Activated CD4-positive, alpha-beta T cell treated with anti-CD3 and anti-CD28 coated beads, Interleukin-2, amount 10 ng/mL, durations not matched to agents 7 days and 5 days (primary cell): ENCODE results near the gene DNMBP. TPM values are rescaled to one million over a fixed set of nuclear protein-coding genes. Genes with fewer than 3 reads are reported as not detected.

ENCODE experiments used
- CTCF ChIA-PET: fragments of 350-600 bp; sonication (Branson Sonifier 250); formaldehyde crosslinking; loops from one replicate; lab custom pipeline; 2021; ENCODE audit warnings: antibody characterized with exemption; lab: Charles Lee
- POLR2A ChIA-PET: fragments of 350-600 bp; sonication (Branson Sonifier 250); formaldehyde crosslinking; loops from one replicate; lab custom pipeline; 2021; ENCODE audit warnings: antibody characterized with exemption; lab: Charles Lee
- DNase-seq: peaks from one replicate; pipeline ENCODE4 v3.0.0-alpha.2; 2020
- H3K27ac Mint-ChIP-seq: one replicate; pipeline ENCODE4 v1.8.0; 2021; ENCODE audit warnings: mild to moderate bottlenecking, moderate library complexity, mixed read lengths
- H3K27me3 Mint-ChIP-seq: one replicate; pipeline ENCODE4 v1.8.0; 2021; ENCODE audit warnings: mixed read lengths
- H3K36me3 Mint-ChIP-seq: one replicate; pipeline ENCODE4 v1.8.0; 2021; ENCODE audit warnings: low read depth, mixed read lengths
- H3K4me1 Mint-ChIP-seq: one replicate; pipeline ENCODE4 v1.8.0; 2021; ENCODE audit warnings: mixed read lengths
- H3K4me3 Mint-ChIP-seq: one replicate; pipeline ENCODE4 v1.8.0; 2021; ENCODE audit warnings: mild to moderate bottlenecking, moderate library complexity, mixed read lengths
- H3K9me3 Mint-ChIP-seq: one replicate; pipeline ENCODE4 v1.8.0; 2021; ENCODE audit warnings: mixed read lengths
- total RNA-seq, 2 experiments: library from RNA; stranded (reverse); gene quantifications; one replicate each; pipeline ENCODE4 v1.2.3, GENCODE V29; 2021

DNMBP gene
- total RNA-seq, 2 experiments from 2014 or later = 2.9 to 3.2 TPM

DNA sequence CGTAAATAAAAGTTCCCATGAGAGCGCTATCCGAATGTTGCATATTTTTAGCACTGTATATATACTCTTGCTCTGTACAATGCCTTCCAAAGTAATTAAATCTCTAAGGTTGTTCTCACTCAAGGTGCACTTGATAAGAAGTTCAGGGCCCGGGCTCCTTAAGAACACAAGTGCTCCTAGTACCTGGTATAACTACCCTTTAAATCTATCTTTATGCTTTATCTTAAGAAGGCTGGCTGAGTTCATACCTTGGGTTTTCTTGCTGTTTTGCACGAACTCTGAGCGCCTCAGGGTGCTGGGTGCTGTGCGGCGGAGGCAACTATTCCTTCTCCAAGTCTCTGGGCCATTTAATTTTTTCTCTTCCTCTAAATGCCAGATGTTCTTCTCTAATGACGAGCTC lies 80.4 kb downstream of the DNMBP start:
- Mint-ChIP-seq H3K27me3 (no peaks in the 10 kb centered on the region), H3K36me3 (no peaks in the 10 kb centered on the region), H3K9me3 (no peaks in the 10 kb centered on the region), H3K4me1 (peaks cover 12% of the 10 kb centered on the region), H3K4me3 (no peak overlapping the region), H3K27ac (no peak overlapping the region)
- ChIA-PET CTCF (interaction anchor here (1.0 kb wide), 1 partner anchor 11 kb away, joined by 4 read pairs; no protein-coding TSS in a partner anchor), POLR2A (no interaction called here)
- no peak for DNase-seq

GRCh38 chr10:99927721-99928280 lies 81.9 kb downstream of the DNMBP start:
- DNase-seq = no peak
- peaks cover 12% of the 10 kb centered on the region for H3K4me1 Mint-ChIP-seq
- H3K27me3 Mint-ChIP-seq = no peaks in the 10 kb centered on the region
- no peak overlapping the region for H3K27ac Mint-ChIP-seq
- ChIA-PET POLR2A (no interaction called here), CTCF (no interaction called here)
- H3K4me3 Mint-ChIP-seq = no peak overlapping the region
- H3K36me3 Mint-ChIP-seq = no peaks in the 10 kb centered on the region
- H3K9me3 Mint-ChIP-seq = no peaks in the 10 kb centered on the region

- Mint-ChIP-seq H3K9me3 (no peaks in the 10 kb centered on the region), H3K27ac (no peak overlapping the region), H3K4me1 (peaks cover 12% of the 10 kb centered on the region), H3K27me3 (no peaks in the 10 kb centered on the region), H3K36me3 (no peaks in the 10 kb centered on the region), H3K4me3 (no peak overlapping the region)
- ChIA-PET POLR2A (no interaction called here), CTCF (no interaction called here)
- no peak for DNase-seq
These were observed 82.6 kb downstream of the DNMBP start for GRCh38 chr10:99926925-99927720.

GRCh38 chr10:99924451-99925255 lies 85.1 kb downstream of the DNMBP start:
- no peaks in the 10 kb centered on the region for H3K27me3 Mint-ChIP-seq
- ChIA-PET POLR2A (no interaction called here), CTCF (interaction anchor here (0.6 to 1.6 kb wide), 2 partner anchors 16 to 88 kb away, joined by 3 to 4 read pairs; no protein-coding TSS in a partner anchor)

DNA sequence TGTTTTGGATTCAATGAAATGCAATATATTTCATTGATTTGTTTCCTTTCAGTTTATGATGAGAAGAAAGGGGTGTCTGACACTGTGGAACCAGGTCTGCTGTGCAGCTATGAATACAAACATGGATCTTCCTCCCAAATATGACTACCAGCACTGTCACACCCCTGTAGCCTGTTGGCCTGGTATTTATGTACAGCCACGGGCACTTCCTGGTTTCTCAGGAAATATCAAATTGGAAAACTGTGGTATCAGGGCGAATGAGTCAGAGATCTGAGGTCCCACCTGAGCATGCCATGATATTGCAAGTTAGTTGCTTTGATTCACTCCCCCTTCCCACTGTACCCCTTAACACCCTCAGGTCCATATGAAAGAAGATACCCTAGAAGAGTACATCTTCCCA lies 87.8 kb downstream of the DNMBP start:
- no peak overlapping the region for H3K27ac Mint-ChIP-seq
- DNase-seq = no peak
- no peaks in the 10 kb centered on the region for H3K36me3 Mint-ChIP-seq
- H3K27me3 Mint-ChIP-seq = no peaks in the 10 kb centered on the region
- CTCF ChIA-PET = interaction anchor here (0.7 kb wide), 2 partner anchors 93 to 345 kb away, joined by 3 to 4 read pairs; no protein-coding TSS in a partner anchor
- POLR2A ChIA-PET = no interaction called here
- peaks cover 5% of the 10 kb centered on the region for H3K4me1 Mint-ChIP-seq
- H3K9me3 Mint-ChIP-seq = no peaks in the 10 kb centered on the region
- no peak overlapping the region for H3K4me3 Mint-ChIP-seq

More at GRCh38 chr10:99924451-99925255, 85.1 kb downstream of the DNMBP start:
- no peak for DNase-seq
- Mint-ChIP-seq H3K9me3 (no peaks in the 10 kb centered on the region), H3K27ac (no peak overlapping the region), H3K4me3 (no peak overlapping the region), H3K4me1 (peaks cover 7% of the 10 kb centered on the region), H3K36me3 (no peaks in the 10 kb centered on the region)

DNA sequence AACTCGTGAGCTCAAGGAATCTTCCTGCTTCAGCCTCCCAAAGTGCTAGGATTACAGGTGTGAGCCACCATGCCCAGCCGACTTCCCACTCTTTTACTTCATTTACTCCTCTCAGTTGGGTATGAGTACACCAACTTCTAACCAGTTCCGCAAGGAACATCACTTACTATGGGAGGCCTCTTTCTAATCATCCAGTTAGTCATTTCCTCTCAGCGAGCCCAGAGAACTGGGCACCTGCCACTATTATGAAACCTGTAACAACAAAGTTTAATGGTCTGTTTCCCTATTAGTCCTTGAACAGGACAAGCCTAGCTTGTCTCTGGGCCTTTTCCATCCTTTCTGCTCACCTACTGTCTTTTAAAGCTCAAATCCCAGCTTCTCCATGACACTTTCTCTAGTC lies 88.8 kb downstream of the DNMBP start:
- H3K27me3 Mint-ChIP-seq = no peaks in the 10 kb centered on the region
- POLR2A ChIA-PET = no interaction called here
- no peak for DNase-seq
- no peak overlapping the region for H3K4me3 Mint-ChIP-seq
- H3K27ac Mint-ChIP-seq = no peak overlapping the region
- no peaks in the 10 kb centered on the region for H3K36me3 Mint-ChIP-seq
- peaks cover 5% of the 10 kb centered on the region for H3K4me1 Mint-ChIP-seq
- H3K9me3 Mint-ChIP-seq = no peaks in the 10 kb centered on the region
- CTCF ChIA-PET = no interaction called here

DNA sequence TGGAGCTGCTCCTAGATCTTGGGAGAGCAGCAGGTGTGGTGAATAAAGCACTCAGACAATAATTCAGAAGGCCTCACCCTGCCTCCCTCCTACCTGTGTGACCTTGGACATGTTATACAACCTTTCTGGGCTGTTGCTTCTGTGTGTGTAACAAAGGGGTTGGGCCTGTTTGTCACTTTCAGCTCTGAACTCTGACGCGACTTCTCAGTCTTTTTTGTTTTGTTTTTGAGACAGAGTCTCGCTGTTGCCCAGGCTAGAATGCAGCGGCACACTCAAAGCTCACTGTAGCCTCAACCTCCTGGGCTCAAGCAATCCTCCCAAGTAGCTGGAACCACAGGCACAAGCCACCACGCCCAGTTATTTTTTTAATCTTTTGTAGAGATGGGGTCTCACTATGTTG lies 89.3 kb downstream of the DNMBP start:
- ChIA-PET POLR2A (no interaction called here), CTCF (no interaction called here)
- no peaks in the 10 kb centered on the region for H3K27me3 Mint-ChIP-seq
- H3K4me3 Mint-ChIP-seq = no peak overlapping the region
- H3K27ac Mint-ChIP-seq = no peak overlapping the region
- peaks cover 5% of the 10 kb centered on the region for H3K4me1 Mint-ChIP-seq
- no peaks in the 10 kb centered on the region for H3K9me3 Mint-ChIP-seq
- no peaks in the 10 kb centered on the region for H3K36me3 Mint-ChIP-seq
- no peak for DNase-seq

- CTCF ChIA-PET = interaction anchor here (0.8 kb wide), 1 partner anchor 176 kb away, joined by 5 read pairs; no protein-coding TSS in a partner anchor
- peaks cover 5% of the 10 kb centered on the region for H3K4me1 Mint-ChIP-seq
- H3K9me3 Mint-ChIP-seq = no peaks in the 10 kb centered on the region
- no peaks in the 10 kb centered on the region for H3K27me3 Mint-ChIP-seq
- POLR2A ChIA-PET = no interaction called here
- no peaks in the 10 kb centered on the region for H3K36me3 Mint-ChIP-seq
- DNase-seq = no peak
- H3K27ac Mint-ChIP-seq = no peak overlapping the region
- no peak overlapping the region for H3K4me3 Mint-ChIP-seq
These were observed 91.6 kb downstream of the DNMBP start for GRCh38 chr10:99917963-99918825.

DNA sequence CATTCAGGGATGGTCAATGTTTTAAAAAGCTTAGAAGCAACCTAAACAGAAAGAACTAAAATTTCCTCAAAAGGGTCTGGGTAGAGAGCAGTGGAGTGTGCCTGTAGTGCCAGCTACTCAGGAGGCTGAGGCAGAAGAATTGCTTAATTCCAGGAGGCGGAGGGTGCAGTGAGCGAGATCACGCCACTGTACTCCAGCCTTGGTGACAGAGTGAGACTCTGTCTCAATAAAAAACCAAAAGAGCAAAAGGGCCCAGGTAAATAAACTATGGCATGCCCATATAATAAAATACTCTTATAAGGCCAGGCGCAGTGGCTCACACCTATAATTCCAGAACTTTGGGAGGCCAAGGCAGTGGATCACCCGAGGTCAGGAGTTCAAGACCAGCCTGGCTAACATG lies 93.0 kb downstream of the DNMBP start:
- Mint-ChIP-seq H3K27ac (no peak overlapping the region), H3K9me3 (no peaks in the 10 kb centered on the region), H3K4me1 (peaks cover 2% of the 10 kb centered on the region), H3K4me3 (no peak overlapping the region), H3K27me3 (no peaks in the 10 kb centered on the region), H3K36me3 (no peaks in the 10 kb centered on the region)
- CTCF ChIA-PET = interaction anchor here (0.6 kb wide), 1 partner anchor 238 kb away, joined by 3 read pairs; no protein-coding TSS in a partner anchor
- POLR2A ChIA-PET = no interaction called here
- DNase-seq = no peak

GRCh38 chr10:99915414-99915813 lies 94.3 kb downstream of the DNMBP start:
- POLR2A ChIA-PET = no interaction called here
- no peaks in the 10 kb centered on the region for H3K36me3 Mint-ChIP-seq

DNA sequence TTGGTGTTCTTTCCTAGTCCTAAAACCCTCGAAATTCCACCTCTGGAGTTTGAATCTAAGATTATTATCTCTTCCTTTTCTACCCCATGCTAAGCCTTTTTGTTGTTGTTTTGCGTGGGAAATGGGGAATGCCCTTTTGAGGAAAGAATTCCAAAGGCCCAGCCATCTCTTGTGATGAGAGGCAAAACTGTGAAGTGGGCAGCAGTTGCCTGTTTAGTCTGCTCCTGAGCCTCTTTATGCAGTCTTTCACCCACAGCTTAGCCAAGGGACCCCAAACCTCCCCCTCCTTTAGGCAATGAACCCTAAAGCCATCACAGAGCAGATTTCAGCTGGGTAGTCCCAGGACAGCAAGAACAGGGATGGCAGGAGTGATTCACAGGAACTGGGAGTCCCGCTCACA lies 95.5 kb downstream of the DNMBP start:
- Mint-ChIP-seq H3K27me3 (no peaks in the 10 kb centered on the region), H3K27ac (no peak overlapping the region), H3K9me3 (no peaks in the 10 kb centered on the region), H3K4me3 (no peak overlapping the region), H3K4me1 (peaks cover 2% of the 10 kb centered on the region), H3K36me3 (no peaks in the 10 kb centered on the region)
- POLR2A ChIA-PET = no interaction called here
- CTCF ChIA-PET = no interaction called here
- no peak for DNase-seq

More at GRCh38 chr10:99915414-99915813, 94.3 kb downstream of the DNMBP start:
- peaks cover 2% of the 10 kb centered on the region for H3K4me1 Mint-ChIP-seq
- no peaks in the 10 kb centered on the region for H3K27me3 Mint-ChIP-seq
- no peak overlapping the region for H3K4me3 Mint-ChIP-seq
- DNase-seq = no peak
- CTCF ChIA-PET = no interaction called here
- no peak overlapping the region for H3K27ac Mint-ChIP-seq
- H3K9me3 Mint-ChIP-seq = no peaks in the 10 kb centered on the region

GRCh38 chr10:99913831-99914235 lies 95.9 kb downstream of the DNMBP start:
- Mint-ChIP-seq H3K9me3 (no peaks in the 10 kb centered on the region), H3K36me3 (no peaks in the 10 kb centered on the region), H3K4me3 (no peak overlapping the region), H3K27me3 (no peaks in the 10 kb centered on the region), H3K27ac (no peak overlapping the region), H3K4me1 (peaks cover 3% of the 10 kb centered on the region)
- DNase-seq = no peak
- ChIA-PET CTCF (no interaction called here), POLR2A (no interaction called here)
